Upper lobe of left lung (tissue), 6 donors: ENCODE data around the gene CPT1A. TPM values are rescaled to one million over a fixed set of nuclear protein-coding genes. Genes with fewer than 3 reads are reported as not detected.

ENCODE experiments used
- ATAC-seq, 2 donors: fragments of 200-7000 bp; cut with Tn5 transposase; one replicate each; pipeline ENCODE4 v1.9.1; 2022; ENCODE audit warnings: mild to moderate bottlenecking in 2 of 2, moderate library complexity in 2 of 2; ENCODE audit not compliant: low FRiP score in 2 of 2
- DNase-seq, 2 donors: peaks; one replicate each; pipeline ENCODE4 v3.0.0-alpha.2; 2019 to 2020
- H3K27ac ChIP-seq, 4 donors: fragments of 200-600 bp; sonication (generic); one replicate each; pipeline ENCODE4 v1.5.1; 2016 to 2019
- H3K27me3 ChIP-seq, 4 donors: fragments of 200-600 bp; sonication (generic); one replicate each; pipeline ENCODE4 v1.5.1; 2017 to 2019
- H3K36me3 ChIP-seq, 4 donors: fragments of 200-600 bp; sonication (generic); one replicate each; pipeline ENCODE4 v1.5.1; 2016 to 2019
- H3K4me1 ChIP-seq, 4 donors: fragments of 200-600 bp; sonication (generic); one replicate each; pipeline ENCODE4 v1.5.1; 2018 to 2019
- H3K4me3 ChIP-seq, 4 donors: fragments of 200-600 bp; sonication (generic); one replicate each; pipeline ENCODE4 v1.5.1; 2017 to 2019; ENCODE audit warnings: mild to moderate bottlenecking in 2 of 4, moderate library complexity in 1 of 4
- H3K9me3 ChIP-seq, 4 donors: fragments of 200-600 bp; sonication (generic); one replicate each; pipeline ENCODE4 v1.5.1; 2018 to 2019
- EP300 ChIP-seq, 4 donors: sonication (generic); formaldehyde crosslinking; IDR thresholded peaks; one replicate each; pipeline ENCODE4 v1.5.1; 2017; ENCODE audit warnings: antibody characterized with exemption in 4 of 4, control low read depth in 2 of 4
- POLR2A ChIP-seq, 4 donors: fragments of 450-650 bp; IDR thresholded peaks; one replicate each; pipeline ENCODE4 v1.5.1; 2016 to 2017; ENCODE audit warnings: antibody characterized with exemption in 4 of 4, mild to moderate bottlenecking in 2 of 4
- POLR2AphosphoS5 ChIP-seq, 2 donors: sonication (generic); formaldehyde crosslinking; IDR thresholded peaks; one replicate each; pipeline ENCODE4 v1.5.1; 2017; ENCODE audit warnings: antibody characterized with exemption in 2 of 2
- WGBS, 2 donors: methylation state at CpG; one replicate each; pipeline ENCODE4 v1.1.5; 2017 to 2018; 5-methylcytosine and 5-hydroxymethylcytosine counted together
- total RNA-seq, 6 donors: library from RNA; depleted of rRNA in 4 of 6; stranded (reverse); fragments of >200 nt in 4 of 6; gene quantifications; one replicate each; pipeline versions ENCODE4 v1.1.0 to v1.2.1, GENCODE V29; 2016 to 2021
- TF ChIP-seq, protein P1 (sequence below), 6 experiments: fragments of 450-650 bp in 4 of 6; fragments of 200-600 bp in 2 of 6; sonication (generic) in 2 of 6; IDR thresholded peaks; one replicate each; pipeline ENCODE4 v1.5.1; 2016 to 2019; ENCODE audit warnings: antibody characterized with exemption in 6 of 6
- donor health status: DM: no; HTN: no; CAD: no; lungs with moderate emphysema.
- donor health status: DM: no; HTN: yes; CAD: no; lungs with severe emphysema.

Gene CPT1A
- total RNA-seq, 6 donors from 2014 or later = 38.2 to 91.8 (median 63.3) TPM

DNA sequence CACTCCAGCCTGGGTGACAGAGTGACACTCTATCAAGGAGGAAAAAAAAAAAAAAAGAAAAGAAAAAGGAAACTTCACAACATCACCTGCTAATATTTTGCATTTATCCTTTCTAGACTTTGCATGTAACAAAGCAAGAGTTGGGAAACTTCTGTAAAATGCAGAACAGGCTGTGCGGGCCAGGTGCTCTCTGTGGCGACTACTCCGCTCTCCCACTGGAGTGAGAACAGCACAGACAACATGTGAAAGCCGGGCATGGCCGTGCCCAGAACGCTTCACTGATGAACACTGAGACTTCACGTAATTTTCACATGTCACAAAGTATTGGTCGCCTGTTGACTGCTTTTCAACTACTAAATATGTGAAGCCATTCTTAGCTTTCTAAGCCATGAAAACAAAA lies 74.9 kb downstream of the CPT1A start:
- ATAC-seq (no peak), DNase-seq (no peak)
- Histone ChIP-seq H3K27me3 (no peaks in the 10 kb centered on the region), H3K4me1 (no peaks in the 10 kb centered on the region), H3K27ac (no peak overlapping the region), H3K4me3 (no peak overlapping the region), H3K36me3 (peaks cover 10 to 95% (median 69%) of the 10 kb centered on the region in 4 donors), H3K9me3 (no peaks in the 10 kb centered on the region)
- no peak for TF ChIP-seq EP300 (IDR thresholded peaks at IDR 0.05)
- no peak for TF ChIP-seq POLR2A (IDR thresholded peaks at IDR 0.05)
- no peak for TF ChIP-seq POLR2AphosphoS5 (IDR thresholded peaks at IDR 0.05)
- TF ChIP-seq, protein P1, sequence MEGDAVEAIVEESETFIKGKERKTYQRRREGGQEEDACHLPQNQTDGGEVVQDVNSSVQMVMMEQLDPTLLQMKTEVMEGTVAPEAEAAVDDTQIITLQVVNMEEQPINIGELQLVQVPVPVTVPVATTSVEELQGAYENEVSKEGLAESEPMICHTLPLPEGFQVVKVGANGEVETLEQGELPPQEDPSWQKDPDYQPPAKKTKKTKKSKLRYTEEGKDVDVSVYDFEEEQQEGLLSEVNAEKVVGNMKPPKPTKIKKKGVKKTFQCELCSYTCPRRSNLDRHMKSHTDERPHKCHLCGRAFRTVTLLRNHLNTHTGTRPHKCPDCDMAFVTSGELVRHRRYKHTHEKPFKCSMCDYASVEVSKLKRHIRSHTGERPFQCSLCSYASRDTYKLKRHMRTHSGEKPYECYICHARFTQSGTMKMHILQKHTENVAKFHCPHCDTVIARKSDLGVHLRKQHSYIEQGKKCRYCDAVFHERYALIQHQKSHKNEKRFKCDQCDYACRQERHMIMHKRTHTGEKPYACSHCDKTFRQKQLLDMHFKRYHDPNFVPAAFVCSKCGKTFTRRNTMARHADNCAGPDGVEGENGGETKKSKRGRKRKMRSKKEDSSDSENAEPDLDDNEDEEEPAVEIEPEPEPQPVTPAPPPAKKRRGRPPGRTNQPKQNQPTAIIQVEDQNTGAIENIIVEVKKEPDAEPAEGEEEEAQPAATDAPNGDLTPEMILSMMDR (IDR thresholded peaks at IDR 0.05) = no peak
- WGBS, 2 donors = 88 to 96% methylated on average over 8 of the region's 8 CpGs

GRCh38 chr11:68764746-68765145 lies 77.0 kb downstream of the CPT1A start:
- WGBS, 2 donors = 84 to 87% methylated on average over 16 of the region's 16 CpGs
- no peak for TF ChIP-seq EP300 (IDR thresholded peaks at IDR 0.05)
- TF ChIP-seq POLR2AphosphoS5 (IDR thresholded peaks at IDR 0.05) = no peak
- TF ChIP-seq, protein P1 (IDR thresholded peaks at IDR 0.05) = no peak
- no peak for TF ChIP-seq POLR2A (IDR thresholded peaks at IDR 0.05)
- Histone ChIP-seq H3K4me1 (no peaks in the 10 kb centered on the region), H3K27me3 (no peaks in the 10 kb centered on the region), H3K9me3 (no peaks in the 10 kb centered on the region), H3K27ac (no peak overlapping the region), H3K4me3 (no peak overlapping the region), H3K36me3 (peaks cover 18 to 95% (median 69%) of the 10 kb centered on the region in 4 donors)
- peak in 1 of 2 donors; percentile 34 for DNase-seq
- no peak for ATAC-seq

DNA sequence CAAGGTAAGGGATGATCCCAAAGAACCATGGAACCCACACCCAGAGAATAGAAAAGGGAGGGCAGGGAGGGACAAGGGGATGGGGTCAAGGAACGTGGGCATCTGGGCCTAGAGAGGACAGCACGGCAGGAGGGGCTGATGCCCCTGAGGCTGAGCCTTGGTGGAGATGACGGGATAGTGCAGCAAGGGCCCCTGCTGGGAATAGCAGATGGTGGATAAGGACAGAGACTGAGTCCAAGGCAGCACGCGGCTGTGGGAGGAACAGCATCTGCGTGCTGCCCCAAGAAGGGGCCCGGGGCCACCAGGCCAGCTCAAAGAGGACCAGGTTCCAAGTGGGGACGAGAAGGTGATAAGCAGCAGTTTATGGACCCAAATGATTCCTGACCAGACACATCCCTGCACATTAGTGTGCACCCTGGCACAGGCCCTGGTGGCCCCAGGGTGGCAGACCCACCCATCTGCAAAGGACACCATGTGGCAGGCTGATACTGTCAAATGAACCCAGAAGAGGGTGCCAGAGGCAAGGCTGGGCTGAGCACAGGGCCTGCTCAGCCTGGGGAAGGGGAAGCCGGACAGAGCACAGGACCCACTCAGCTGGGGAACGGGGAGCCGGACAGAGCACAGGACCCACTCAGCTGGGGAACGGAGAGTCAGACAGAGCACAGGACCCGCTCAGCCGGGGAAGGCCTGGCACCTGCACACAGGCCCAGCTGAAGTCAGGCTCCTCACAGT lies 77.6 kb downstream of the CPT1A start:
- Histone ChIP-seq H3K4me3 (no peak overlapping the region), H3K4me1 (no peaks in the 10 kb centered on the region), H3K27ac (no peak overlapping the region), H3K36me3 (peaks cover 25 to 95% (median 70%) of the 10 kb centered on the region in 4 donors), H3K9me3 (no peaks in the 10 kb centered on the region), H3K27me3 (no peaks in the 10 kb centered on the region)
- TF ChIP-seq POLR2A (IDR thresholded peaks at IDR 0.05) = no peak
- TF ChIP-seq, protein P1 (IDR thresholded peaks at IDR 0.05) = no peak
- peak in 1 of 2 donors; percentile 40 for DNase-seq
- ATAC-seq = peak in 1 of 2 donors; percentile 18
- 91 to 94% methylated on average over 14 of the region's 14 CpGs for WGBS, 2 donors

- DNase-seq = no peak
- Histone ChIP-seq H3K36me3 (peaks cover 30 to 95% (median 70%) of the 10 kb centered on the region in 4 donors), H3K4me3 (no peak overlapping the region), H3K27ac (no peak overlapping the region), H3K27me3 (no peaks in the 10 kb centered on the region), H3K4me1 (no peaks in the 10 kb centered on the region), H3K9me3 (no peaks in the 10 kb centered on the region)
- 59 to 73% methylated on average over 10 of the region's 10 CpGs for WGBS, 2 donors
- ATAC-seq = no peak
- TF ChIP-seq, protein P1 (IDR thresholded peaks at IDR 0.05) = no peak
- no peak for TF ChIP-seq POLR2AphosphoS5 (IDR thresholded peaks at IDR 0.05)
- no peak for TF ChIP-seq POLR2A (IDR thresholded peaks at IDR 0.05)
- TF ChIP-seq EP300 (IDR thresholded peaks at IDR 0.05) = no peak
Measured at GRCh38 chr11:68763181-68763721, 78.5 kb downstream of the CPT1A start.
